ENCODE data around the gene NECTIN1.

- TF ChIP-seq CTCF (IDR thresholded peaks at IDR 0.05; ENCODE audit: poor library complexity) (no peak), EZH2phosphoT487 (IDR thresholded peaks at IDR 0.05; ENCODE audit: low read depth, severe bottlenecking, unreplicated experiment) (no peak)
Observed at GRCh38 chr11:119608201-119608600, 120.8 kb downstream of the NECTIN1 start.
